ENCODE results near the gene GABRR3. TPM values are rescaled to one million over a fixed set of nuclear protein-coding genes. Genes with fewer than 3 reads are reported as not detected.

The GABRR3 gene
- total RNA-seq (0.05 TPM), polyA plus RNA-seq (0.02 TPM)
- long read RNA-seq, donor 1: 0 reads
- long read RNA-seq, donor 2: 0 reads
- long read RNA-seq, donor 3: 0 reads
- long read RNA-seq, donor 4: 0 reads
- long read RNA-seq, donor 5: 0 reads
- long read RNA-seq, donor 6: 0 reads
- long read RNA-seq, donor 7: 0 reads
- long read RNA-seq, donor 8: 0 reads
- long read RNA-seq, donor 9: 0 reads
- long read RNA-seq, donor 10: 0 reads

DNA sequence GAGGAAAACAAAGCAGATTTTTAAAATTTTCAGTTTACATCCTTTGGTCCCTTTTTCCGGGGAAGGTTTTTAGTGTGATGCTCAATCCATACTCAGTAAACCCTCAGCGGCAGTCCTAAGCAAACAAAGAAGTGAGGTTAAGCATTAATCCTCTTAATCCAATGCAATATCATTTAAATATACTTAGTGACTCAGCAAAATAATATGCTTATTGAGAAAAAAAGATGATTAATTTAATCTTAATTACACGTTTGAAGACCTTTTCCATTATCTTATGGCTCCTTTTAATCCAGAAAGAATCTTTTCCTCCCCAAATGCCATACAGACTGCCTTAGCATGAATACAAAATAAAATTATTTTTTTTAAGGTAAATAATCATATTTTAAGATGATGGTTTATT lies at the start of gene GABRR3:
GABRR3 (minus strand) TSS at position 108 of the 400 bp plus-strand sequence. CDS start 328 bp downstream, outside the sequence.
- no peak for DNase-seq (ENCODE audit: low read depth in 6 of 9, low spot score in 9 of 9)
- Histone ChIP-seq H3K27me3 (ENCODE audit: control insufficient read depth in 2 of 2, insufficient read depth in 1 of 2, low read length in 1 of 2) (no peaks in the 10 kb centered on the region), H3K9me3 (ENCODE audit: control insufficient read depth in 2 of 2, insufficient read depth in 1 of 2, low read length in 1 of 2) (no peaks in the 10 kb centered on the region), H3K4me1 (ENCODE audit: control insufficient read depth in 2 of 2, insufficient read depth in 2 of 2, low read length in 2 of 2) (no peaks in the 10 kb centered on the region), H3K36me3 (ENCODE audit: control insufficient read depth in 2 of 2, insufficient read depth in 2 of 2, low read length in 1 of 2) (no peaks in the 10 kb centered on the region), H3K27ac (ENCODE audit: low read depth in 1 of 2, low read length in 1 of 2) (no peak within 1 kb of the TSS), H3K4me3 (ENCODE audit: low read length in 2 of 2) (no peak within 1 kb of the TSS)
- WGBS: 94% methylated on average over 3 of the region's 3 CpGs

DNA sequence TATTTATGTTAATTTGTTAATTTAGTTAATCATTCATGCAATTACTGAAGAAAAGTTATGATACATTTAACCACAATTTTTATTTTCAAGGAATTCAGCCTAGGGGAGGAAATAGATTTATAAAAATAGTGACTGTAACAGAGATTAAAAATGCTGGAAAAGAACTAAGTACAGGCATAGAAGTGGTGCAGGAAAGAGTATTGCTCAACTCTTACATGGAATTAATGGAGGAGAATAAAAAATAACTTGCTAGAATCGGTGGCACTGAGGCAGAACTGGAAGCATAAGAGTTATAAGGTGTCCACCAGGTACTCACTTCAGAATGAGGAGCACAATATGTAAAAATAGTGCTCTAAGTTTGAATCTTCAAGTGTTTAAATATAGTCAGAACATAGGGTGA lies 38.4 kb upstream of the GABRR3 start:
- no peak for DNase-seq (ENCODE audit: low read depth in 6 of 9, low spot score in 9 of 9)
- Histone ChIP-seq H3K36me3 (ENCODE audit: control insufficient read depth in 2 of 2, insufficient read depth in 2 of 2, low read length in 1 of 2) (no peaks in the 10 kb centered on the region), H3K27ac (ENCODE audit: low read depth in 1 of 2, low read length in 1 of 2) (no peak overlapping the region), H3K9me3 (ENCODE audit: control insufficient read depth in 2 of 2, insufficient read depth in 1 of 2, low read length in 1 of 2) (no peaks in the 10 kb centered on the region), H3K4me3 (ENCODE audit: low read length in 2 of 2) (no peak overlapping the region), H3K4me1 (ENCODE audit: control insufficient read depth in 2 of 2, insufficient read depth in 2 of 2, low read length in 2 of 2) (no peaks in the 10 kb centered on the region), H3K27me3 (ENCODE audit: control insufficient read depth in 2 of 2, insufficient read depth in 1 of 2, low read length in 1 of 2) (no peaks in the 10 kb centered on the region)
- 33% methylated on average over 1 of the region's 1 CpG for WGBS

- Histone ChIP-seq H3K36me3 (ENCODE audit: control insufficient read depth in 2 of 2, insufficient read depth in 2 of 2, low read length in 1 of 2) (no peaks in the 10 kb centered on the region), H3K4me3 (ENCODE audit: low read length in 2 of 2) (no peak overlapping the region), H3K27me3 (ENCODE audit: control insufficient read depth in 2 of 2, insufficient read depth in 1 of 2, low read length in 1 of 2) (no peaks in the 10 kb centered on the region), H3K27ac (ENCODE audit: low read depth in 1 of 2, low read length in 1 of 2) (no peak overlapping the region), H3K9me3 (ENCODE audit: control insufficient read depth in 2 of 2, insufficient read depth in 1 of 2, low read length in 1 of 2) (no peaks in the 10 kb centered on the region), H3K4me1 (ENCODE audit: control insufficient read depth in 2 of 2, insufficient read depth in 2 of 2, low read length in 2 of 2) (no peaks in the 10 kb centered on the region)
- WGBS: 64% methylated on average over 2 of the region's 2 CpGs
- DNase-seq (ENCODE audit: low read depth in 6 of 9, low spot score in 9 of 9): no peak
Measured at GRCh38 chr3:98070840-98071239, 35.7 kb upstream of the GABRR3 start.

- DNase-seq (ENCODE audit: low read depth in 6 of 9, low spot score in 9 of 9): no peak
Measured at GRCh38 chr3:98068824-98069223, 33.7 kb upstream of the GABRR3 start.

GRCh38 chr3:98058244-98058960 lies 23.3 kb upstream of the GABRR3 start:
- WGBS: 54% methylated on average over 7 of the region's 7 CpGs
- no peak overlapping the region for H3K4me3 ChIP-seq (ENCODE audit: low read length in 2 of 2)
- H3K9me3 ChIP-seq (ENCODE audit: control insufficient read depth in 2 of 2, insufficient read depth in 1 of 2, low read length in 1 of 2): no peaks in the 10 kb centered on the region
- no peak overlapping the region for H3K27ac ChIP-seq (ENCODE audit: low read depth in 1 of 2, low read length in 1 of 2)
- H3K4me1 ChIP-seq (ENCODE audit: control insufficient read depth in 2 of 2, insufficient read depth in 2 of 2, low read length in 2 of 2): no peaks in the 10 kb centered on the region
- DNase-seq (ENCODE audit: low read depth in 6 of 9, low spot score in 9 of 9): no peak
- H3K36me3 ChIP-seq (ENCODE audit: control insufficient read depth in 2 of 2, insufficient read depth in 2 of 2, low read length in 1 of 2): no peaks in the 10 kb centered on the region
- H3K27me3 ChIP-seq (ENCODE audit: control insufficient read depth in 2 of 2, insufficient read depth in 1 of 2, low read length in 1 of 2): no peaks in the 10 kb centered on the region

More at GRCh38 chr3:98068824-98069223, 33.7 kb upstream of the GABRR3 start:
- WGBS: 66% methylated on average over 2 of the region's 2 CpGs
- H3K36me3 ChIP-seq (ENCODE audit: control insufficient read depth in 2 of 2, insufficient read depth in 2 of 2, low read length in 1 of 2): no peaks in the 10 kb centered on the region
- no peaks in the 10 kb centered on the region for H3K9me3 ChIP-seq (ENCODE audit: control insufficient read depth in 2 of 2, insufficient read depth in 1 of 2, low read length in 1 of 2)
- no peaks in the 10 kb centered on the region for H3K27me3 ChIP-seq (ENCODE audit: control insufficient read depth in 2 of 2, insufficient read depth in 1 of 2, low read length in 1 of 2)
- H3K27ac ChIP-seq (ENCODE audit: low read depth in 1 of 2, low read length in 1 of 2): no peak overlapping the region
- H3K4me3 ChIP-seq (ENCODE audit: low read length in 2 of 2): no peak overlapping the region
- H3K4me1 ChIP-seq (ENCODE audit: control insufficient read depth in 2 of 2, insufficient read depth in 2 of 2, low read length in 2 of 2): no peaks in the 10 kb centered on the region

- Histone ChIP-seq H3K4me3 (ENCODE audit: low read length in 2 of 2) (no peak overlapping the region), H3K27me3 (ENCODE audit: control insufficient read depth in 2 of 2, insufficient read depth in 1 of 2, low read length in 1 of 2) (no peaks in the 10 kb centered on the region), H3K27ac (ENCODE audit: low read depth in 1 of 2, low read length in 1 of 2) (no peak overlapping the region), H3K36me3 (ENCODE audit: control insufficient read depth in 2 of 2, insufficient read depth in 2 of 2, low read length in 1 of 2) (no peaks in the 10 kb centered on the region), H3K4me1 (ENCODE audit: control insufficient read depth in 2 of 2, insufficient read depth in 2 of 2, low read length in 2 of 2) (no peaks in the 10 kb centered on the region), H3K9me3 (ENCODE audit: control insufficient read depth in 2 of 2, insufficient read depth in 1 of 2, low read length in 1 of 2) (no peaks in the 10 kb centered on the region)
- DNase-seq (ENCODE audit: low read depth in 6 of 9, low spot score in 9 of 9): no peak
- 100% methylated on average over 1 of the region's 1 CpG for WGBS
Measured at GRCh38 chr3:98057631-98058030, 22.5 kb upstream of the GABRR3 start.

- no peaks in the 10 kb centered on the region for H3K9me3 ChIP-seq (ENCODE audit: control insufficient read depth in 2 of 2, insufficient read depth in 1 of 2, low read length in 1 of 2)
- H3K4me3 ChIP-seq (ENCODE audit: low read length in 2 of 2): no peak overlapping the region
- H3K36me3 ChIP-seq (ENCODE audit: control insufficient read depth in 2 of 2, insufficient read depth in 2 of 2, low read length in 1 of 2): no peaks in the 10 kb centered on the region
- no peak overlapping the region for H3K27ac ChIP-seq (ENCODE audit: low read depth in 1 of 2, low read length in 1 of 2)
- DNase-seq (ENCODE audit: low read depth in 6 of 9, low spot score in 9 of 9): no peak
- H3K4me1 ChIP-seq (ENCODE audit: control insufficient read depth in 2 of 2, insufficient read depth in 2 of 2, low read length in 2 of 2): no peaks in the 10 kb centered on the region
- H3K27me3 ChIP-seq (ENCODE audit: control insufficient read depth in 2 of 2, insufficient read depth in 1 of 2, low read length in 1 of 2): no peaks in the 10 kb centered on the region
Measured at GRCh38 chr3:98056035-98056434, 20.9 kb upstream of the GABRR3 start.

- Histone ChIP-seq H3K27me3 (ENCODE audit: control insufficient read depth in 2 of 2, insufficient read depth in 1 of 2, low read length in 1 of 2) (no peaks in the 10 kb centered on the region), H3K4me3 (ENCODE audit: low read length in 2 of 2) (no peak overlapping the region), H3K4me1 (ENCODE audit: control insufficient read depth in 2 of 2, insufficient read depth in 2 of 2, low read length in 2 of 2) (no peaks in the 10 kb centered on the region), H3K9me3 (ENCODE audit: control insufficient read depth in 2 of 2, insufficient read depth in 1 of 2, low read length in 1 of 2) (no peaks in the 10 kb centered on the region), H3K36me3 (ENCODE audit: control insufficient read depth in 2 of 2, insufficient read depth in 2 of 2, low read length in 1 of 2) (no peaks in the 10 kb centered on the region), H3K27ac (ENCODE audit: low read depth in 1 of 2, low read length in 1 of 2) (no peak overlapping the region)
- 92% methylated on average over 1 of the region's 1 CpG for WGBS
- DNase-seq (ENCODE audit: low read depth in 6 of 9, low spot score in 9 of 9): no peak
Measured at GRCh38 chr3:98049271-98049670, 14.2 kb upstream of the GABRR3 start.

- H3K4me3 ChIP-seq (ENCODE audit: low read length in 2 of 2): no peak overlapping the region
- no peaks in the 10 kb centered on the region for H3K9me3 ChIP-seq (ENCODE audit: control insufficient read depth in 2 of 2, insufficient read depth in 1 of 2, low read length in 1 of 2)
- no peak for DNase-seq (ENCODE audit: low read depth in 6 of 9, low spot score in 9 of 9)
- 77% methylated on average over 1 of the region's 1 CpG for WGBS
- H3K36me3 ChIP-seq (ENCODE audit: control insufficient read depth in 2 of 2, insufficient read depth in 2 of 2, low read length in 1 of 2): no peaks in the 10 kb centered on the region
- H3K27me3 ChIP-seq (ENCODE audit: control insufficient read depth in 2 of 2, insufficient read depth in 1 of 2, low read length in 1 of 2): no peaks in the 10 kb centered on the region
- no peak overlapping the region for H3K27ac ChIP-seq (ENCODE audit: low read depth in 1 of 2, low read length in 1 of 2)
- H3K4me1 ChIP-seq (ENCODE audit: control insufficient read depth in 2 of 2, insufficient read depth in 2 of 2, low read length in 2 of 2): no peaks in the 10 kb centered on the region
Measured at GRCh38 chr3:98048586-98048985, 13.5 kb upstream of the GABRR3 start.
